Right cardiac atrium (tissue), 5 donors: ENCODE results near the gene ASGR2. TPM values are rescaled to one million over a fixed set of nuclear protein-coding genes. Genes with fewer than 3 reads are reported as not detected.

ENCODE experiments used
- ATAC-seq, 2 donors: fragments of 200-7000 bp; cut with Tn5 transposase; one replicate each; pipeline versions ENCODE4 v1.8.0 to v1.9.1; 2020; ENCODE audit warnings: moderate library complexity in 2 of 2, mild to moderate bottlenecking in 1 of 2
- DNase-seq, 3 donors: peaks; one replicate each; pipeline ENCODE4 v3.0.0-alpha.2; 2020
- H3K27ac ChIP-seq: one replicate; pipeline ENCODE4 v1.5.1; 2013; ENCODE audit warnings: mild to moderate bottlenecking, low read length, control low read depth, moderate library complexity
- H3K27me3 ChIP-seq: one replicate; pipeline ENCODE4 v1.6.1; 2013; ENCODE audit not compliant: control insufficient read depth, insufficient read depth
- H3K4me1 ChIP-seq: one replicate; pipeline ENCODE4 v1.6.1; 2013; ENCODE audit warnings: low read length; ENCODE audit not compliant: control insufficient read depth, insufficient read depth
- H3K4me3 ChIP-seq: one replicate; pipeline ENCODE4 v1.5.1; 2013; ENCODE audit warnings: low read length, control low read depth
- H3K9me3 ChIP-seq: one replicate; pipeline ENCODE4 v1.6.1; 2013; ENCODE audit warnings: low read length; ENCODE audit not compliant: control insufficient read depth
- WGBS: extraction: QIAGEN DNeasy Blood & Tissue Kit; methylation state at CpG from one replicate; pipeline ENCODE4 v1.1.7; 2013; 5-methylcytosine and 5-hydroxymethylcytosine counted together
- intact Hi-C, 4 donors: fragments of 100-400 bp; cut with DNase I; formaldehyde crosslinking; loops; one replicate each; pipeline versions ENCODE4 v1.11.0 to v1.14.0; 2022 to 2023
- polyA plus RNA-seq: library from polyadenylated mRNA; stranded (reverse); fragments of 200-250 nt; gene quantifications from one replicate; pipeline ENCODE4 v1.2.3, GENCODE V29; 2013
- total RNA-seq, 4 donors: library from RNA; stranded (reverse); fragmentation: NEBNext Ultra II Directional; extraction: Animal tissue kit (Norgen Biotek cat#: 25700); gene quantifications; one replicate each; pipeline ENCODE4 v1.2.1, GENCODE V29; 2021
- donor health status: healthy with polysubstance abuse.
- donor health status: DM: no; HTN: yes; CAD: no.
- donor health status: DM: no; HTN: no; CAD: no.
- donor health status: DM: no; HTN: yes; CAD: no; lungs with severe emphysema.
- donor health status: DM: yes; HTN: yes; CAD: no.

ASGR2 gene
- total and polyA plus RNA-seq, 5 donors, result 0.14 to 0.64 (median 0.25) TPM; not detected in 1

DNA sequence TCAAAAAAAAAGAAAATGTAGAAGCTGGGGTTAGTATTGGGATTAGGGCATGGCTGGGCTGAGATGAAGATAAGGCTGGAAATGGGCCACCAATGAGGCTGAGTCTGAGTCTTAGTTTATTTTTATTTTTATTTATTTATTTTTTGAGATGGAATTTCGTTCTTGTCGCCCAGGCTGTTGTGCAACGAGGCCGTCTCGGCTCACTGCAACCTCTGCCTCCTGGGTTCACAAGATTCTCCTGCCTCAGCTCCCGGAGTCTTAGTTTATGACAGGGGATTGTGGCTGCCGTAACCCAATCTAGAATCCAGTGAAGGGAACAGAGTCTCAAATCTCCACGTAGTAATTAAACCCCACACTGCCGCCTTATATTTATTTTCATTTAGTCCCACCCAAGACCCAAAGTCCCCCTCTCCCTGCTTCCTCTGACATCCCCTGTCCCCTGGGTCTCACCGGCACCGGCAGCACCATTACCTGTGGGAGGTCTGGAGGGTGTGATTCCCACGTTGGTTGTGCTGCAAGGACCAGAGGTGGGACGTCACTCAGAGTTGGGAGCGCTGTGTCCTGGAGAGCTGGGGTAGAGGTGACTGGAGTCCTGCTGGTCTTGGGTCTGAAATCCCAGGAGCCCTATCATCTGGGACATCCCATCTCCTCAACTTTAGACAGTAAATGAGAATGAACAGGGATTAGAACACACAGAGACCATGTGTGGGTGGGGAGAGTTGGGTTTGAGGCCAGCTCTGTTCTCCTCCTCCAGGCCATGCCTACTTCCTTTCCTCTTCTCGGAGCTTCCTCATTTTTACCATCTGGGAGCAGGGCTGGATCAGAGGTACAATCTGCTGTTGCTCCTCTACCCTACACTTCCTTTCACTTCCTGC is 34.8 kb downstream of the ASGR2 start, which contains the start of gene CLEC10A:
TSS of gene CLEC10A (minus strand) at position 671 of the 875 bp plus-strand sequence. CDS start 1,439 bp downstream, outside the sequence.
- no peaks in the 10 kb centered on the region for H3K27me3 ChIP-seq
- no peaks in the 10 kb centered on the region for H3K4me1 ChIP-seq
- H3K4me3 ChIP-seq, result no peak within 1 kb of the TSS
- intact Hi-C loops, result no loop called here
- ATAC-seq (peak in 1 of 2 donors; percentile 50), DNase-seq (peak in 1 of 3 donors; percentile 64)
- 56% methylated on average over 15 of the region's 15 CpGs for WGBS
- no peaks in the 10 kb centered on the region for H3K9me3 ChIP-seq
- H3K27ac ChIP-seq, result no peak within 1 kb of the TSS

DNA sequence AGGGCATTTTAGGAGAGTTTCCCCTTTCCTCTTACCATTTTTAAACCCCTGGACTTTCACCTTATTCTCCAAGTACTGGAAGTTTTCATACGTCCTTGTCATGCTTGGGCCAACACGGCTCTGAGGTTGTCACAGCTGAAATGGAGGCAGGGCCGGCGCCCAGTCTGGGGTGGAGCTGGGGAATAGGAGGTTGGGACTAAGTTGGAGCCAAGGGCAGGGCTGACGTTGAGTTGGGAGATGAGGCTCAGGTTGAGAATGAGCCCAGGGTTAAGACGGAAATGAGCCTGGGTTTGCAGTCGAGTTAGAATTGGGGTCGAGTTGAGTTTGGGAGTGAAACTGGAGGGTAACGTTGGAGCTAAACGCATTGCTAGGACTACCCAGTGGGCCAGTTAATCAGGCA is 35.9 kb downstream of the ASGR2 start:
- Histone ChIP-seq H3K4me1 (no peaks in the 10 kb centered on the region), H3K4me3 (no peak overlapping the region), H3K27ac (no peak overlapping the region), H3K27me3 (no peaks in the 10 kb centered on the region), H3K9me3 (no peaks in the 10 kb centered on the region)
- DNase-seq (no peak), ATAC-seq (no peak)
- 88% methylated on average over 10 of the region's 10 CpGs for WGBS
- intact Hi-C loops, result no loop called here

DNA sequence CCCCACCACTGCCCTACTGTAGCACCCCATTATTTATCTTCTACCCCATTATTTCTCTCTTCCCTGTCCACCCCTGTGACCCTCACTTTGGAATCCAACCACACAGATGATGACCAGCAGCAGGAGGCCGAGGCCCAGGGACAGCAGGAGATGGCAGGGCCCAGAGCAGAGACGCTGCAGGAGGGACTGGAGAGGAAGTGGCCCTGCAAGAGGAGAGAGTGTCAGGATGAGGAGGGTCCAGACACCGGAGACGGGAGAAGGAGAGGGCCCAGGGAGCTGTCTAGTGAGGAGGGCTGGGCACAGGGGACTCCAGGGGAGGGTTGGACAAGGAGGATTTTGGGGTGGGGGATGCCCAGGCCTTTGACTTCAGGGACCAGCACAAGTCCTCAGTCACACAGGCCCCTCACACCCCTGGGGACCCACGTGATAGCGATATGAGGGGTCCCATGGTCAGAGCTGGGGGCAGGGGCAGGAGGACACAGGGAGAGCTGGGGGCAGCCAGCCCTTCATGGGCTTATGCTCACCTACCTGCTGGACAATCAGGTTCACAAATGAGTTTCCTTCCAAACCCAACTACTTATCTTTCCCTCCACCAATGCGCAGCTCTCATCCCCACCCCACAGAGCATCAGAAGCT is 36.6 kb downstream of the ASGR2 start:
- H3K27me3 ChIP-seq, result no peaks in the 10 kb centered on the region
- DNase-seq (no peak), ATAC-seq (no peak)
- no peak overlapping the region for H3K27ac ChIP-seq
- H3K4me3 ChIP-seq, result no peak overlapping the region
- no peaks in the 10 kb centered on the region for H3K4me1 ChIP-seq
- intact Hi-C loops, result no loop called here
- H3K9me3 ChIP-seq, result no peaks in the 10 kb centered on the region
- WGBS, result 79% methylated on average over 7 of the region's 7 CpGs

DNA sequence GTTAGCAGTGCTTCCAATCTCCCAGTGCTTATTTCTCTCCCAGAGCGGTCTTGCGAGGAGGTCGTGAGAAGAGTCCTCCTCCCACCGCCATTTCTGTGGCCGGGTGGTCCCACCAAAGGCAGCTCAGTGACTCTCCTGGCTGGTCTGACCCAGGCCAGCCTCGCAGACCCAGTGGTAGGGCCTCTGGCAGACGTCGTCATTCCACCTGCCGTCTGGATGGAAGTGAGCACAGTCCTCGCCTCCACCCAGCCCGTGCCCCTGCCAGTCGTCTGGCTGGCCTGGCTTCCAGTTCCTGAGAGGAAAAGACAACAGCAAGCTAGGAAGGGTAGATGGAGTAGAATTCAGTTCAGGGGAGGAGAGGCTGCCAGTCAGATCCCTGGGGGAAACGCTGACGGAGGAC is 39.7 kb downstream of the ASGR2 start:
- 82% methylated on average over 14 of the region's 14 CpGs for WGBS

DNA sequence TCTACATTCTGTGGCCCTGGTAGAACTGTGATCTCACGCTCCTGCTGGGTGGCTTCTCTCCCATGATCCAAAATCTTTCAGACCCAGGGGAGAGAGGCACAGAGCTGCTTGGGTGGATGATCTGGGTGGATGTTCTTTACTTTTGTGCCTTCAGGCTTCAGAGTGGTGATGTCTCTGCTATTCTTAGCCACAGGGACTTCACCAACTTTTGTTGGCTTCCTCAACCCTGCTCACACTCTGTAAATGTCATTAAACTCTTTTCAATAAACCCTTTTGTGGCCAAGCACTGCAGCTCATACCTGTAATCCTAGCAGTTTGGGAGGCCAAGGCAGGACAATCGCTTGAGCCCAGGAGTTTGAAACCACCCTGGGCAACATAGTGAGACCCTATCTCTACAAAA is 42.2 kb downstream of the ASGR2 start:
- 84% methylated on average over 2 of the region's 2 CpGs for WGBS
- Histone ChIP-seq H3K27ac (no peak overlapping the region), H3K4me3 (no peak overlapping the region), H3K4me1 (no peaks in the 10 kb centered on the region), H3K27me3 (no peaks in the 10 kb centered on the region), H3K9me3 (no peaks in the 10 kb centered on the region)
- intact Hi-C loops, result no loop called here
- ATAC-seq (no peak), DNase-seq (no peak)

More for the DNA sequence above, 39.7 kb downstream of the ASGR2 start:
- no peaks in the 10 kb centered on the region for H3K27me3 ChIP-seq
- H3K4me3 ChIP-seq, result no peak overlapping the region
- no peak for ATAC-seq
- H3K4me1 ChIP-seq, result no peaks in the 10 kb centered on the region
- intact Hi-C loops, result no loop called here
- no peak overlapping the region for H3K27ac ChIP-seq
- no peak for DNase-seq
- no peaks in the 10 kb centered on the region for H3K9me3 ChIP-seq

DNA sequence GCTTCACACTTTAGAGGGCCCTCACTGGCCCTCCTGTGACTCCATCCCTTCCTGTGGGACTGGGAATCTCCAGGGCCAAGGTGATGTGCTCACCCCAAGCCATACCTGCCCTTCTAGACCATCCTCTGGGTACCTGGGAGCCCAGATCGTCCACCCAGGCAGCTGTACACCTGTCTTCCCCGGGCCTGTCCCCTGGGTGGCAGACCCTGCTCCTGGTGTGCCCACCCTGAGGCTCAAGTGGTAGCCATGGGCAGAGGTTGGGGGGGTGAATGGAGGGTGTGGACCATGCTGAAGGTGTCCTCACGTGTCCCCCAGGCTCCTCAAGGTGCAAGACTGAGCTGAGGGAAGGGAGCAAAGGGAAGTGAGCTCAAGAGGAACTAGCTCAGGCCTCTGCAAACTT is 43.9 kb downstream of the ASGR2 start:
- H3K27me3 ChIP-seq, result no peaks in the 10 kb centered on the region
- WGBS, result 83% methylated on average over 3 of the region's 3 CpGs
- no peak for DNase-seq

DNA sequence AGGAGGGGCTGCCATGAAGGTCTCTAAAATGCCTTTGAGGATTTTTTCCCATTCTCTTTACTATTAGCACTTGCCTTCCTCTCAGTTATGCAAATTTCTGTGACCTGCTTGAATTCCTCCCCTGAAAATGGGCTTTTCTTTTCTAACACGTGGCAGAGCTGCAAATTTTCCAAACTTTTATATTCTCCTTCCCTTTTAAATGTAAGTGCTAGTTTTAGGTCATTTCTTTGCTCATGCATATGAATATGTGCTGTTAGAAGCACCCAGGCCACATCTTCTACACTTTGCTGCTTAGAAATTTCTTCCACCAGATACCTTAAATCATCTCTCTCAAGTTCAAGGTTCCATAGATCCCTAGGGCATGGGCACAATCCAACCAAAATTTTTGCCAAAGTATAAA is 46.4 kb downstream of the ASGR2 start:
- no peak for DNase-seq
- 26% methylated on average over 1 of the region's 1 CpG for WGBS
- H3K4me1 ChIP-seq, result no peaks in the 10 kb centered on the region
- H3K27me3 ChIP-seq, result no peaks in the 10 kb centered on the region
- H3K9me3 ChIP-seq, result no peaks in the 10 kb centered on the region
- no peak for ATAC-seq
- intact Hi-C loops, result no loop called here
- H3K27ac ChIP-seq, result no peak overlapping the region
- no peak overlapping the region for H3K4me3 ChIP-seq

More for the DNA sequence above, 43.9 kb downstream of the ASGR2 start:
- ATAC-seq, result no peak
- intact Hi-C loops, result no loop called here
- H3K4me3 ChIP-seq, result no peak overlapping the region
- H3K4me1 ChIP-seq, result no peaks in the 10 kb centered on the region
- H3K27ac ChIP-seq, result no peak overlapping the region
- H3K9me3 ChIP-seq, result no peaks in the 10 kb centered on the region

DNA sequence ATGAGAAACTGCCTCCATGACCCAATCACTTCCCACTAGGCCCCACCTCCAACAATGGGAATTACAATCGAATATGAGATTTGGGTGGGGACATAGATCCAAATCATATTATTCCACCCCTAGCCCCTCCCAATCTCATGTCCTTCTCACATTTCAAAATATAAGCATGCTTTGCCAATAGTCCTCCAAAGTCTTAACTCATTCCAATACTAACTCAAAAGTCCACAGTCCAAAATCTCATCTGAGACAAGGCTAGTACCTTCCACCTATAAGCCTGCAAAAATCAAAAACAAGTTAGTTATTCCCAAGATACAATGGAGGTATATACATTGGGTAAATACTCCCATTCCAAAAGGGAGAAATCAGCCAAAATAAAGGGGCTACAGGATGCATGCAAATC is 47.4 kb downstream of the ASGR2 start:
- DNase-seq, result no peak
- no peak for ATAC-seq
- no peak overlapping the region for H3K4me3 ChIP-seq
- no peak overlapping the region for H3K27ac ChIP-seq
- intact Hi-C loops, result no loop called here
- H3K9me3 ChIP-seq, result no peaks in the 10 kb centered on the region
- no peaks in the 10 kb centered on the region for H3K4me1 ChIP-seq
- 70% methylated on average over 1 of the region's 1 CpG for WGBS
- H3K27me3 ChIP-seq, result no peaks in the 10 kb centered on the region

DNA sequence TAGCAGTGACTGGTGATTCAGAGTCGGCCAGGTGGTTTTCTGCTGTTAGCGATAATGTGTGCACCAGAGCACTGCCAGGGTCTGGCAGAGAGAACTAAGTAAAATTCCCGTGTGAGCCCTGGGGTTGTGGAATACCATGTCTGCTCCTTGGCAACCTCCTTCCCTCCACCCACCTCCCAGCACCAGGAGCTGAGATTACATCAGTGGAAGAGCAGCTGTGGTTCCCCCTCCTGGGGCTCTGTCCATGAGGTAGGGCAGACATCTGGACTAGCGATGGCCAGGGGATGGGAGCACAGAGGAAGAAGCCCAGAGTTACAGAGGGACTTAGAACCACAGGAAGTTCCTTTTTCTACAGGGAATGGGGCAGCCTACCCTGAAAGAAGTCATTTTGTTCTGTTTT is 50.4 kb downstream of the ASGR2 start:
- no peak for DNase-seq
- Histone ChIP-seq H3K27ac (no peak overlapping the region), H3K4me3 (no peak overlapping the region), H3K9me3 (no peaks in the 10 kb centered on the region), H3K27me3 (no peaks in the 10 kb centered on the region), H3K4me1 (no peaks in the 10 kb centered on the region)
- intact Hi-C loops, result no loop called here
- no peak for ATAC-seq
- WGBS, result 66% methylated on average over 4 of the region's 4 CpGs

DNA sequence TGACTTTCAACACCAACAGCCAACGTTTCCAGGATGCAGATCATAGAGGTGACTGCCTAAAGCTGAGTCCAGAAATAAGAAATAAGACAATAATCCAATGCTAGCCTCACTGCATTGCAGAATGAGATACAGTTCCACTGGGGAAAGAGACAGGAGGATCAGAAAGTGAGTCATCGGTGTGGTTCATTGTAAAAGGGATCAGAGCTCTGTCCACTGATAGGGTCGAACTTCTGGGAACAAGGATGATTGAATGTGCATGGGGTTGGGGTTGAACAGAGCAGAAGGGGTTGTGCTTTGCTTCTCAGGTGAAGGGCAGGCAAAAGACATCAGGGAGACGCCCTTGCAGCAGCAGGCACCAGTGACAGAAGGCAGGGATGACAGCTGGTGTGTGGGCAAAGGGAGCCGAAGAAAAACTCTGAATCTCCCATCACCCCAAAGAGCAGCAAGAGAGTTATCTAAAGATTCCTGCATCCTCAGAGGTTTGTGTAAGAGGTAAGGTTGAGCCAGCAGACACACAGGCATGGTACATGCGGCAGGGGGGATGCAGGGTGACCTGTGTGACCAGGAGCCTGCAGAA is 51.0 kb downstream of the ASGR2 start:
- Histone ChIP-seq H3K9me3 (no peaks in the 10 kb centered on the region), H3K4me1 (no peaks in the 10 kb centered on the region), H3K27me3 (no peaks in the 10 kb centered on the region), H3K4me3 (no peak overlapping the region), H3K27ac (no peak overlapping the region)
- DNase-seq, result no peak
- no peak for ATAC-seq
- WGBS, result 50% methylated on average over 6 of the region's 6 CpGs
- intact Hi-C loops, result no loop called here
